BLaER1 treated with 17β-estradiol and CSF1 and Interleukin-3, amounts not matched to agents 10 nM and 100 nM (cell line): ENCODE measurements around the gene HMGB1.

ENCODE experiments used
- H3K27ac ChIP-seq, 11 experiments: shearing (Covaris generic); formaldehyde crosslinking; 2 replicates each; pipeline ENCODE4 v1.8.1; 2022
- H3K27me3 ChIP-seq, 11 experiments: shearing (Covaris generic); formaldehyde crosslinking; 2 replicates each; pipeline ENCODE4 v1.8.1; 2022
- H3K36me3 ChIP-seq, 11 experiments: shearing (Covaris generic); formaldehyde crosslinking; 2 replicates each; pipeline ENCODE4 v1.8.1; 2022
- H3K4me1 ChIP-seq, 10 experiments: shearing (Covaris generic); formaldehyde crosslinking; 2 replicates each; pipeline ENCODE4 v1.8.1; 2022
- H3K4me2 ChIP-seq, 11 experiments: shearing (Covaris generic); formaldehyde crosslinking; 2 replicates each; pipeline ENCODE4 v1.8.1; 2022
- H3K4me3 ChIP-seq, 10 experiments: shearing (Covaris generic); formaldehyde crosslinking; 2 replicates each; pipeline ENCODE4 v1.8.1; 2022
- H3K9ac ChIP-seq, 11 experiments: shearing (Covaris generic); formaldehyde crosslinking; 2 replicates each; pipeline ENCODE4 v1.8.1; 2022
- H3K9me3 ChIP-seq, 11 experiments: shearing (Covaris generic); formaldehyde crosslinking; replicated peaks in 1 of 11; 2 replicates each; pipeline ENCODE4 v1.8.1; 2022
- H4K20me1 ChIP-seq, 11 experiments: shearing (Covaris generic); formaldehyde crosslinking; 2 replicates each; pipeline ENCODE4 v1.8.1; 2022
- Cebpa-rat ChIP-seq, 11 experiments: shearing (Covaris generic); IDR thresholded peaks; 2 replicates each; pipeline ENCODE4 v1.8.1; 2022

Gene HMGB1

DNA sequence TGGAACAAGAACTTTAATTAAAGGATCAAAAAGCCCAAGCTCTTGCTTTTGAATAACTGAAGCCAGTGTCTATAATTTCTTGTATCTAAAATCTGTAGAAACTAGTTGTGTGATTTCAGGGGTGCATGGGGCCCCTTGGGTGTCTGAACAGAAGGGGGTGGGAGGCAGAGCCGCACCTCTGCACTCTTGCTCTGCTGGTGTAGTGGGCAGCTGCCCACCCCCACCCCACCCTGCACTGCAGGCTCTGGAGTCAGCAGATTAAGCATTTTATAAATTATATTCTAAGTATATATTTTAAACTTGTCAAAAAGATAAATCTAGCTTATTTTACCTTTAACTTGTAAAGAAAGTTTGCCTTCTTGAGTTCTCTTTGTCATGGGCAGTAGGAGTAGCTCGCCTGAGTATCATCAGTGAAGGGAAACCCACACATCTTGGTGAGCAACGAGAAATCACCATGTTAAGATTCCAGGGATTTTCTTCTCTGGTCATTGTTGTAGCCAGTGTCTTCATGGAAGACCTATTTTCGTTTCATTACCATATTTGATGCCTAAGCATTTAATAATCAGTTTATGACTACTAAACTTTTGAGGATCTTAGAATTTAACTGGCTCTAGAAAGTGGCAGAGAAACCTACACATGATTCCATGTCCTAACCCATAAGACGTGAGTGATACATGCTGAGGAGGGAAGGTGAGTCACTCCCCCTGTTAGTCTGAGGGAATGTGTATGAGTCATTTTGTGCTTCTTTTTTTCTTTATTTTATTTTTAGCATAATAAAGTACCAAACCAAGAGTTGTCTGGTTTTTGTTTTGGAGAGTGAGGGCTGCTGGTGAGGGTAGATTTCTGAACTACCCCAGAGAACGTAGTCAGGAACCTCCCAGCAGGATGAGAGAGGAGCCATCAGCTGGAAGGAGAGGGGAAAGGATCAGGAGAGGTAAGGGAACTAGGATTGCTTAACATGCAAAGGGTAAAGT is 35.7 kb downstream of the HMGB1 start:
- Histone ChIP-seq H3K27ac (peak overlapping the region in 2 of 11 experiments; percentile 24 to 28; a peak in 3 of 22 replicates), H3K9ac (no peak overlapping the region)
- no peak for TF ChIP-seq Cebpa-rat (IDR thresholded peaks at IDR 0.05)

DNA sequence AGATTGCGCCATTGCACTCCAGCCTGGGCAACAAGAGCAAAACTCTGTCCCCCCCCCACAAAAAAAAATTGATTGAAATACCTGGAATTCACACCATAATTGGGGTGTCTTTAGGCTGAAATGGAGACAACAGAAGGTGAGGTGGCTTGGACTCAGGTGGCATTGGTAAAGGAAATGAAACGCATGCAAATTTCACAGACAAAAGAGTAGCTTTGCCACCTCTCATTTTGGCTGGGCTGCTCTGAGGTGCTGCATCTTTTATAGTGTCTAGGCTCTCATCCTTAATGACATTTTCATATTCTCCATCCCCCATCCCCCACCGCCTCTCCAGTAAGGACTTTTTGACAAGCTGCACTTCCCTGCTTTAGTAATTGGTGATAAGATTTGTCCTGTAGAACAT is 36.5 kb downstream of the HMGB1 start:
- H3K9ac ChIP-seq = no peak overlapping the region
- no peaks in the 10 kb centered on the region for H4K20me1 ChIP-seq
- no peak overlapping the region for H3K4me3 ChIP-seq
- TF ChIP-seq Cebpa-rat (IDR thresholded peaks at IDR 0.05) = no peak
- 0 out of 22 replicates have a peak overlapping the region, but pooled peaks of 1 of the 11 experiments have one; percentile 73 for H3K4me2 ChIP-seq
- H3K9me3 ChIP-seq = peaks cover 0 to 12% (median 0%) of the 10 kb centered on the region in 11 experiments; a peak in 4 of 22 replicates
- no peaks in the 10 kb centered on the region for H3K36me3 ChIP-seq
- H3K27ac ChIP-seq = no peak overlapping the region
- no peaks in the 10 kb centered on the region for H3K27me3 ChIP-seq
- H3K4me1 ChIP-seq = peaks cover 21 to 32% (median 26%) of the 10 kb centered on the region in 10 experiments

More for the DNA sequence above, 35.7 kb downstream of the HMGB1 start:
- Histone ChIP-seq H3K36me3 (no peaks in the 10 kb centered on the region), H3K4me3 (no peak overlapping the region), H3K4me1 (peaks cover 21 to 28% (median 24%) of the 10 kb centered on the region in 10 experiments), H3K27me3 (no peaks in the 10 kb centered on the region), H3K9me3 (peaks cover 0 to 12% (median 0%) of the 10 kb centered on the region in 11 experiments; a peak in 4 of 22 replicates), H3K4me2 (peak overlapping the region; percentile 5 to 73 (median 50); a peak in 21 of 22 replicates), H4K20me1 (no peaks in the 10 kb centered on the region)

DNA sequence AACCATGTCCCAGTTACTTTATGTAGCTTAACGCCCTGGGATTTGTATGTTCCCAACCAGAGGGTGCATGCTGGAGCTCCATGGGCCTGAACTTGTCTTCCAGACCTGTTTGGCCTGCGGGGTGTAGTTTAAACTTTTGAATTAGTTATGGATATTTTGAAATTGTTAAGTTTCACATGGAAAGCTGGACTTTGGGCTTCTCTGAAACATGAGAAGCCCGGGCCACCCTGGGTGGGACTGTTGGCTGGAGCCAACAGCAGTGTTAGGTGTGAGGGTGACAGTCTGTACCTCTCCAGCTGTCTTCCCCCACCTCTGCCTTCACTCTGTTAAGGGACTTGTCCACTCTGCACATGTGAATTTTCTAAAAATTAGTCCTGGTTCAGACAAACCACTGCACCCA is 41.8 kb downstream of the HMGB1 start:
- Histone ChIP-seq H3K4me3 (no peak overlapping the region), H3K27me3 (no peaks in the 10 kb centered on the region), H3K4me2 (peak overlapping the region in 8 of 11 experiments; percentile 2 to 93 (median 83); a peak in 7 of 22 replicates), H4K20me1 (no peaks in the 10 kb centered on the region), H3K27ac (no peak overlapping the region), H3K4me1 (peaks cover 11 to 57% (median 34%) of the 10 kb centered on the region in 10 experiments), H3K9me3 (peaks cover 0 to 12% (median 0%) of the 10 kb centered on the region in 11 experiments; a peak in 4 of 22 replicates), H3K9ac (no peak overlapping the region), H3K36me3 (no peaks in the 10 kb centered on the region)
- TF ChIP-seq Cebpa-rat (IDR thresholded peaks at IDR 0.05) = no peak

DNA sequence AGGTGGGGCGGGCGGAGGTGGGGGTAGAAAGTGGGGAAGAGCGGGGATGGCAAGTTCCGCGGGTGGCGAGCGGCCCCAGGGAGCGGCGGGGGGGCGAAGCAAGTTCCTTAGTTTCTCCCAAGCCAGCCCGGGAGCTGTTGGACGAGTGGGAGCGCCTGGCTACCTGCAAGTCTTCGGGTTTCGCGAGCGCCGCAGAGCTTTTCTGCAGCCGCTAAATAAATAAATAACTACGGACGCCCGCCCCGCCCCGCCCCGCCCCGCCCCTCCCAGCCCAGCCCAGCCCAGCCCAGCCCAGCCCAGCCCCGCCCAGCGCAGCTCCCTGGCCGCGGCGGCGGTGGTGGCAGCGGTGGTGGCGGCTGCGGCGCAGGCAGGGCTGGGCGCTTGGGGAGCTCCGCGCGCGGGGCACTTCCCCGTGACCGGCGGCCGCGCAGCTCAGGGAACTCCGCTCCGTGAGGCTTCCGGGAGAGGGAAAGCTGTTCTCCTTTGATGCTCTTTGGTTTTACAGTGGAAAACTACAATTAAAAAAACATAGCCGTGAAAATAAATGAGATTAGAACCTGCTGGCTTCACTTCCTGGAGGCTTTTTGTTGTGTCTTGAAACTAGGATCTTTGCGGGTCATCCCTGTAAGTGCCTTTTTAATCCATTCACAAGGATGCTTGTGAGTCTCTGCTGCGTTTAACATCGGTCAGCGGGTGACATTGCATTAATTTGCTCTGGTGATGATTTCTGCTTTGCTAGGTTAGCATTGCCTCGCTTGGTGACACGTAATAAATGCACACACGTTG is 43.5 kb downstream of the HMGB1 start, which contains the start of gene UBE2L5:
UBE2L5 (plus strand) TSS at position 440 of the 786 bp plus-strand sequence. CDS start 5,498 bp downstream, outside the sequence.
- no peak for TF ChIP-seq Cebpa-rat (IDR thresholded peaks at IDR 0.05)
- peak within 1 kb of the TSS; percentile 44 to 81 (median 71); a peak in 21 of 22 replicates for H3K27ac ChIP-seq
- peak within 1 kb of the TSS; percentile 57 to 78 (median 66) for H3K4me3 ChIP-seq
- no peaks in the 10 kb centered on the region for H3K27me3 ChIP-seq
- H3K4me1 ChIP-seq = peaks cover 11 to 68% (median 40%) of the 10 kb centered on the region in 10 experiments
- H3K4me2 ChIP-seq = peak within 1 kb of the TSS; percentile 80 to 94 (median 89)
- no peaks in the 10 kb centered on the region; a peak in 1 of 22 replicates for H3K9me3 ChIP-seq
- peak within 1 kb of the TSS; percentile 68 to 82 (median 80) for H3K9ac ChIP-seq
- no peaks in the 10 kb centered on the region for H3K36me3 ChIP-seq
- H4K20me1 ChIP-seq = no peaks in the 10 kb centered on the region

DNA sequence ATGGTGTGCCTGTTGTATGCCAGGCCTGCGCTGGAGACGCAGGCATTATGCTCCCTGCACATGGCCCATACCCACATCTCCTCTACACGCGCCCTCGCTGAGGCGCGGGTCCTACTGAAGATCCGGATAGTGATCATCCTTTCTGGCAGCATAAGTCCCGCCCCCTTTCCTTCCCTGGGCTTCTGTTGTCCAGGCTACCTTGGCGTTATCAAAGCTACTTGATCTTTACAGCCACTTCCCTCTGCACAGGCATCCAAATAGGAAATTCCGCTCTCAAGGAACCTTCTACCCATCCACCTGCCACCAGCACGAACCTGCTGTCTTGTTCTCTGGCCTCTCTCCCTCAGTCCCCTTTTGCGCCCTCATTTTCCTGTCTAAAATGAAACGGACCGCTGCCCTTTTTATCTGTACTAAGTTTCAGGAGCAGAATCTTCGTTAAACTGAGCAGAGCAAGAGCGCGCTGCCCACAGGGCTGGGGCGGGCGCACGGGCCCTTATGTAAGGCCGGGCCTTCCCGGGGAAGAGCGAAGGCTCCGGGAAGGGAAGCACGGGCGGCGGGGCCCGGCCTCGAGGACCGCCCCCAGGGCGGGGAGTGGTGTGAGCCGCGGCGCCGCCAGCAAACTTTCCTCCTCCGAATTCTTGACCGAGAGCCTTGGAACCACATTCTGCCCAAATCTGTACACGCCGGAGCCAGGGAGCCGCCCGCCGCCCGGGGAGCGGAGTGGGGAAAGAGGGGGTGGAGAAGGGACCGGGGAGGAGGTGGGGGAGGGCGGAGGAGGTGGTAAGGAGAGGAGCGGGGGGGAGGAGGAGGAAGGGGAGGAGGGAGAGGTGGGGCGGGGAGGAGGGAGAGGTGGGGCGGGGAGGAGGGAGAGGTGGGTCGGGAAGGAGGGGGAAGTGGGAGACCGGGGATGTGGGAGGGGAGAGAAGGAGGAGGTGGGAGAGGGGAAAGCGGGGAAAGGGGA is 44.4 kb downstream of the HMGB1 start:
- no peaks in the 10 kb centered on the region for H3K36me3 ChIP-seq
- 0 out of 22 replicates have a peak, but pooled peaks cover 0 to 4% (median 0%) of the 10 kb centered on the region in 11 experiments for H3K9me3 ChIP-seq
- H3K9ac ChIP-seq = peak overlapping the region; percentile 59 to 81 (median 75)
- peak overlapping the region; percentile 57 to 78 (median 66) for H3K4me3 ChIP-seq
- peak overlapping the region; percentile 73 to 94 (median 83) for H3K4me2 ChIP-seq
- peak overlapping the region; percentile 44 to 75 (median 71); a peak in 21 of 22 replicates for H3K27ac ChIP-seq
- peaks cover 11 to 72% (median 42%) of the 10 kb centered on the region in 10 experiments for H3K4me1 ChIP-seq
- TF ChIP-seq Cebpa-rat (IDR thresholded peaks at IDR 0.05) = no peak
- no peaks in the 10 kb centered on the region for H3K27me3 ChIP-seq
- no peaks in the 10 kb centered on the region for H4K20me1 ChIP-seq

DNA sequence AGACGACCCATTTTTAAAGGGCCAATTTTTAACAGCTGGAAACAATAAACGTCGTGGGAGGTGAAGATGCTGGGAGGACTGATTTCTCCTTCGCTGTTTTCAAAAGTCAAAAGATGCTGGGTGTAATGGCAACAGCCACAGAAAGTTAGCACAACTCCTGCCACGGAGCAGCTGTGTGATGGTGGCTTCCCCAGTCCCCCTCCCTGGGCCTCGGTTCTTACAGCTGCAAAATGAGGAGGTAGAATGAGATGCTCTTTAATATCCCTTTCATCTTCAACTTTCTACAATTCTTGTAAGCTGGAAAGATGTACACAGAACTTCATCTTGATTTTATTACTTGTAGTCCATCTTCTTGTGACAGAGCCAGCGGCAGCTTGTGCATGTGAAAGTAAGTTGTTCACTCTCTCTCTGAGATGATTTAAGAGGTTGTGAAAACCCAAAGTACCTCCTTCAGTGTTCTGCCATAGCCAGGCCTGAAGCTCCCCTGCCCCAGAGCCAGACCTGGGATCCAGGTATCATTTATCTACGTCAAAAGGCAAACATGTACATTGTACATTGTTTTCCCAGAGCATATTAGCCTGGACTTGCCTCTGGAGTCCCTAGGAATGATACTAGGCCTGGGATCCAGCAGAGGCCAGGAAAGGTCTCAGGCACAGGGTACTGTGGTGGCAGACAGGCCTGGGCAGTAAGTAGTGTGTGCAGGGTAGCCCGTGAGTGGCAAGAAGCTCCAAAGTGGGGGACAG is 46.8 kb downstream of the HMGB1 start:
- Histone ChIP-seq H3K4me3 (no peak overlapping the region), H3K27me3 (no peaks in the 10 kb centered on the region), H3K9ac (no peak overlapping the region), H3K4me1 (peaks cover 22 to 78% (median 63%) of the 10 kb centered on the region in 10 experiments), H3K4me2 (peak overlapping the region in 8 of 11 experiments; percentile 5 to 83 (median 74); a peak in 12 of 22 replicates), H3K9me3 (peaks cover 0 to 9% (median 0%) of the 10 kb centered on the region in 11 experiments; a peak in 4 of 22 replicates), H3K36me3 (no peaks in the 10 kb centered on the region), H4K20me1 (no peaks in the 10 kb centered on the region; a peak in 1 of 22 replicates), H3K27ac (no peak overlapping the region)
- no peak for TF ChIP-seq Cebpa-rat (IDR thresholded peaks at IDR 0.05)

DNA sequence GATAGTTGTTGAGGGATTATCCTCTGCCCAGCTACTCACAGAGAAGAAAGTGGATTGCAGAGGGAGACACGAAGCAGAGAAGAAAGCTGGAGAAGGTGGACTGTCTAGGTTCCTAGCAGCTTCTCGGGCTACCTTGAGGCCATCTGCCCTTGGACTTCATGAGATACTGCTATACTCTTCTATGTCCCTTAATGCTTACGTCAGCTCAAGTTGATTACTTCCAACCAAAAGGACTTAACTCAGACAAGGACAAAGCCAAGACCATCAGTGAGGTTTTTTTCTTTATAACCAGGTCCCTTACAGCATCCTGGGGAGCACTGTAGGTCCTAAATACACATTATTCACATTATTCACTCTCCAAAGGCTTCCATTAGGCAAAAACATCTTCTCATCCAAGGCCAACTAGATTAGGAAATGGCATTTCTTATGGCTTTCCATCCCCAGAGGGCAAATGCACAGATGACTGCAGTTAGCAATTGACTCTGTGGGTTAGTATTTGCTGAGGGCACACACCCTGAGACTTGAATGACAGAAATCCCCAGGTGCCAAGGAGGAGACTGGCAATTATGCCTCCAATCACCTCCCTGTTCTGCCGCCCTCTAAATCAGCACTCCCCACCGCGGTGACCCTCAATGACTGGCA is 47.5 kb downstream of the HMGB1 start:
- Histone ChIP-seq H3K4me1 (peaks cover 26 to 71% (median 58%) of the 10 kb centered on the region in 10 experiments), H3K4me2 (peak overlapping the region in 5 of 11 experiments; percentile 0 to 83 (median 75); a peak in 8 of 22 replicates), H3K36me3 (no peaks in the 10 kb centered on the region), H4K20me1 (no peaks in the 10 kb centered on the region; a peak in 1 of 22 replicates), H3K4me3 (no peak overlapping the region), H3K27me3 (no peaks in the 10 kb centered on the region), H3K27ac (no peak overlapping the region), H3K9me3 (peaks cover 0 to 9% (median 0%) of the 10 kb centered on the region in 11 experiments; a peak in 4 of 22 replicates), H3K9ac (no peak overlapping the region)
- TF ChIP-seq Cebpa-rat (IDR thresholded peaks at IDR 0.05) = no peak
